H1 (cell line): Measurements from ENCODE around the gene ARHGEF12. TPM values are rescaled to one million over a fixed set of nuclear protein-coding genes. Genes with fewer than 3 reads are reported as not detected.

ENCODE experiments used
- CTCF ChIA-PET: fragments of 300-600 bp; sonication (Branson Sonifier 250); formaldehyde crosslinking; loops from one replicate; lab custom pipeline; 2021; ENCODE audit not compliant: partially characterized antibody; lab: Charles Lee
- POLR2A ChIA-PET: fragments of 300-600 bp; sonication (Branson Sonifier 250); formaldehyde crosslinking; loops from one replicate; lab custom pipeline; 2021; ENCODE audit warnings: inconsistent platforms; ENCODE audit not compliant: partially characterized antibody; lab: Charles Lee
- DNase-seq, 2 experiments: peaks; one replicate each; pipeline versions ENCODE4 v3.0.0 to v3.0.0-alpha.2; 2010 to 2022; ENCODE audit warnings: low spot score in 2 of 2, low read depth in 1 of 2, mixed read lengths in 1 of 2
- FAIRE-seq: peaks from 2 replicates; lab custom pipeline; 2011; peaks lifted over from hg19 to GRCh38; lab: Jason Lieb, UNC
- H2AFZ ChIP-seq: 2 replicates; pipeline ENCODE4 v1.8.1; 2012; ENCODE audit warnings: low read length, inconsistent platforms
- H2AK5ac ChIP-seq: 2 replicates; pipeline ENCODE4 v1.6.1; 2013; ENCODE audit warnings: low read depth, low read length
- H2BK120ac ChIP-seq: replicated peaks from 2 replicates; pipeline ENCODE3; 2013; ENCODE audit warnings: low read depth, low read length, inconsistent platforms
- H2BK12ac ChIP-seq: 2 replicates; pipeline ENCODE4 v1.6.1; 2013; ENCODE audit warnings: low read depth, low read length
- H2BK15ac ChIP-seq: 2 replicates; pipeline ENCODE4 v1.6.1; 2013; ENCODE audit warnings: low read length
- H2BK20ac ChIP-seq: 2 replicates; pipeline ENCODE4 v1.6.1; 2013; ENCODE audit warnings: low read length
- H2BK5ac ChIP-seq: 2 replicates; pipeline ENCODE4 v1.6.1; 2013; ENCODE audit warnings: low read depth, low read length
- H3K14ac ChIP-seq: 2 replicates; pipeline ENCODE4 v1.6.1; 2013; ENCODE audit warnings: inconsistent platforms; ENCODE audit not compliant: insufficient read length
- H3K18ac ChIP-seq: 2 replicates; pipeline ENCODE4 v1.6.1; 2013; ENCODE audit warnings: low read length; ENCODE audit errors: extremely low read depth
- H3K23ac ChIP-seq: 2 replicates; pipeline ENCODE4 v1.6.1; 2013; ENCODE audit warnings: inconsistent platforms; ENCODE audit not compliant: insufficient read length
- H3K23me2 ChIP-seq: 2 replicates; pipeline ENCODE4 v1.6.1; 2013; ENCODE audit warnings: low read depth, low read length
- H3K27ac ChIP-seq: 2 replicates; pipeline ENCODE4 v1.6.1; 2011; ENCODE audit warnings: low read depth, low read length, inconsistent platforms
- H3K27me3 ChIP-seq, 4 experiments: replicated peaks in 1 of 4; 1 replicate in 1 of 4; 2 replicates in 3 of 4; pipeline versions ENCODE4 v1.6.1 to v1.8.1; 2011 to 2013; ENCODE audit warnings: low read length in 3 of 4, mild to moderate bottlenecking in 3 of 4, inconsistent platforms in 2 of 4, mixed read lengths in 2 of 4, moderate library complexity in 1 of 4; ENCODE audit not compliant: control insufficient read depth in 3 of 4, insufficient read depth in 3 of 4; ENCODE audit errors: extremely low read depth in 1 of 4
- H3K36me3 ChIP-seq, 4 experiments: 2 replicates each; pipeline versions ENCODE4 v1.6.1 to v1.8.1; 2011 to 2013; ENCODE audit warnings: mild to moderate bottlenecking in 4 of 4, low read length in 3 of 4, moderate library complexity in 2 of 4, control low read depth in 1 of 4, inconsistent platforms in 1 of 4; ENCODE audit not compliant: insufficient read depth in 4 of 4, control insufficient read depth in 2 of 4
- H3K4ac ChIP-seq: replicated peaks from 2 replicates; pipeline ENCODE3; 2013; ENCODE audit warnings: low read length, low read depth, mixed read lengths, inconsistent platforms; ENCODE audit not compliant: insufficient read length
- H3K4me1 ChIP-seq, 4 experiments: replicated peaks in 1 of 4; 1 replicate in 1 of 4; 2 replicates in 3 of 4; pipeline versions ENCODE4 v1.6.1 to v1.8.1; 2011 to 2013; ENCODE audit warnings: low read length in 3 of 4, inconsistent platforms in 2 of 4, mixed read lengths in 1 of 4; ENCODE audit not compliant: insufficient read depth in 4 of 4, control insufficient read depth in 3 of 4
- H3K4me2 ChIP-seq, 2 experiments: 2 replicates each; pipeline versions ENCODE4 v1.6.1 to v1.8.1; 2011 to 2013; ENCODE audit warnings: low read depth in 2 of 2, low read length in 2 of 2, control low read depth in 1 of 2, inconsistent platforms in 1 of 2, mild to moderate bottlenecking in 1 of 2; ENCODE audit not compliant: insufficient read depth in 1 of 2
- H3K4me3 ChIP-seq, 4 experiments: fragments of 200-600, 300-600 bp in 1 of 4; sonication (generic), shearing (Covaris generic), sonication (Bioruptor Twin) in 1 of 4; 2 replicates each; pipeline versions ENCODE4 v1.5.1 to v1.8.1; 2011 to 2016; ENCODE audit warnings: low read length in 4 of 4, low read depth in 3 of 4, control low read depth in 2 of 4, inconsistent platforms in 2 of 4, mild to moderate bottlenecking in 2 of 4, mixed read lengths in 1 of 4, moderate library complexity in 1 of 4; ENCODE audit not compliant: insufficient read depth in 2 of 4; ENCODE audit errors: extremely low read depth in 1 of 4
- H3K56ac ChIP-seq: replicated peaks from 2 replicates; pipeline ENCODE3; 2013; ENCODE audit warnings: low read depth, mild to moderate bottlenecking, mixed read lengths, low read length, inconsistent platforms; ENCODE audit not compliant: insufficient read length
- H3K79me1 ChIP-seq: 2 replicates; pipeline ENCODE4 v1.6.1; 2013; ENCODE audit warnings: low read depth, low read length, control low read depth
- H3K79me2 ChIP-seq, 2 experiments: 2 replicates each; pipeline versions ENCODE4 v1.6.1 to v1.8.1; 2012 to 2013; ENCODE audit warnings: low read length in 2 of 2, mild to moderate bottlenecking in 2 of 2, inconsistent platforms in 1 of 2; ENCODE audit not compliant: insufficient read depth in 2 of 2, control insufficient read depth in 1 of 2
- H3K9ac ChIP-seq, 4 experiments: replicated peaks in 1 of 4; 1 replicate in 1 of 4; 2 replicates in 3 of 4; pipeline versions ENCODE4 v1.6.1 to v1.8.1; 2011 to 2013; ENCODE audit warnings: low read depth in 3 of 4, low read length in 3 of 4, control low read depth in 2 of 4, mild to moderate bottlenecking in 2 of 4, moderate library complexity in 2 of 4, inconsistent platforms in 1 of 4; ENCODE audit errors: extremely low read depth in 1 of 4
- H3K9me3 ChIP-seq, 2 experiments: 2 replicates each; pipeline versions ENCODE4 v1.6.1 to v1.8.1; 2012 to 2013; ENCODE audit warnings: mild to moderate bottlenecking in 2 of 2, moderate library complexity in 2 of 2, control low read depth in 1 of 2, inconsistent platforms in 1 of 2, low read depth in 1 of 2, low read length in 1 of 2, mixed read lengths in 1 of 2; ENCODE audit not compliant: insufficient read depth in 2 of 2
- H4K20me1 ChIP-seq, 2 experiments: replicated peaks in 1 of 2; 2 replicates each; pipeline versions ENCODE3 to v1.8.1; 2011 to 2013; ENCODE audit warnings: inconsistent platforms in 2 of 2, low read length in 2 of 2, mild to moderate bottlenecking in 1 of 2; ENCODE audit not compliant: insufficient read depth in 2 of 2, control insufficient read depth in 1 of 2
- H4K5ac ChIP-seq: 2 replicates; pipeline ENCODE4 v1.6.1; 2013; ENCODE audit warnings: low read length, low read depth, mixed read lengths, inconsistent platforms; ENCODE audit not compliant: insufficient read length
- H4K8ac ChIP-seq: 2 replicates; pipeline ENCODE4 v1.8.0; 2013; ENCODE audit warnings: mild to moderate bottlenecking, moderate library complexity, low read length, inconsistent platforms; ENCODE audit not compliant: insufficient read depth; ENCODE audit errors: extremely low read depth
- H4K91ac ChIP-seq: replicated peaks from 2 replicates; pipeline ENCODE3; 2013; ENCODE audit warnings: low read length, mixed read lengths, inconsistent platforms; ENCODE audit not compliant: insufficient read length
- BCL11A ChIP-seq, 2 experiments: IDR thresholded peaks; one replicate each; pipeline ENCODE4 v1.6.1; 2011; ENCODE audit warnings: low read depth in 2 of 2, low read length in 2 of 2, mild to moderate bottlenecking in 2 of 2
- CHD1 ChIP-seq: IDR thresholded peaks from 2 replicates; pipeline ENCODE4 v1.6.1; 2012; ENCODE audit warnings: low read depth, low read length, improper control_type of control experiment
- CHD2 ChIP-seq: IDR thresholded peaks from 2 replicates; pipeline ENCODE4 v1.6.1; 2012; ENCODE audit warnings: low read length, improper control_type of control experiment
- E2F6 ChIP-seq: IDR thresholded peaks from 2 replicates; pipeline ENCODE4 v1.6.1; 2012; ENCODE audit warnings: inconsistent platforms
- GTF2F1 ChIP-seq: IDR thresholded peaks from 2 replicates; pipeline ENCODE4 v1.6.1; 2012; ENCODE audit warnings: low read depth, low read length, improper control_type of control experiment, borderline replicate concordance
- HDAC2 ChIP-seq, 2 experiments: fragments of 300-600 bp in 1 of 2; sonication (generic) in 1 of 2; IDR thresholded peaks; 2 replicates each; pipeline ENCODE4 v1.6.1; 2011 to 2012; ENCODE audit warnings: low read depth in 2 of 2, low read length in 2 of 2, mild to moderate bottlenecking in 2 of 2, moderate library complexity in 2 of 2, borderline replicate concordance in 1 of 2, inconsistent platforms in 1 of 2
- POLR2AphosphoS5 ChIP-seq: IDR thresholded peaks from 2 replicates; pipeline ENCODE4 v1.6.1; 2011; ENCODE audit warnings: low read depth, low read length
- RFX5 ChIP-seq: IDR thresholded peaks from 2 replicates; pipeline ENCODE4 v1.6.1; 2011; ENCODE audit warnings: low read depth, low read length, improper control_type of control experiment, borderline replicate concordance
- RXRA ChIP-seq: IDR thresholded peaks from 2 replicates; pipeline ENCODE4 v1.6.1; 2011; ENCODE audit warnings: low read depth, mild to moderate bottlenecking, low read length, moderate library complexity; ENCODE audit not compliant: insufficient read depth
- TAF7 ChIP-seq: optimal IDR thresholded peaks from 2 replicates; pipeline ENCODE3; 2011; ENCODE audit warnings: low read depth, mild to moderate bottlenecking, inconsistent platforms, low read length, moderate library complexity, borderline replicate concordance
- TBP ChIP-seq: IDR thresholded peaks from 2 replicates; pipeline ENCODE4 v1.6.1; 2011; ENCODE audit warnings: low read depth, low read length, improper control_type of control experiment
- WGBS, 2 experiments: shearing (Covaris generic) in 1 of 2; methylation state at CpG; one replicate each; pipeline versions ENCODE4 v1.1.6 to v1.1.7; 2013 to 2015; ENCODE audit warnings: low lambda C conversion rate in 2 of 2, mixed read lengths in 2 of 2, inconsistent platforms in 1 of 2, low coverage in 1 of 2, missing lambda C conversion rate in 1 of 2; ENCODE audit not compliant: insufficient replicate concordance in 2 of 2, insufficient coverage in 1 of 2, insufficient read length in 1 of 2; ENCODE audit errors: extremely low coverage in 1 of 2, missing lambda C conversion rate in 1 of 2; 5-methylcytosine and 5-hydroxymethylcytosine counted together
- polyA plus RNA-seq, 7 experiments: library from polyadenylated mRNA; depleted of rRNA in 3 of 7; stranded (reverse) in 5 of 7; unstranded in 2 of 7; fragments of >200 nt in 5 of 7; fragments of 200-250 nt in 2 of 7; gene quantifications; 1 replicate in 5 of 7; 2 replicates in 1 of 7; 4 replicates in 1 of 7; pipeline versions ENCODE4 v1.2.1 to v1.2.3, GENCODE V29; 2011 to 2013; ENCODE audit warnings: missing spikeins in 2 of 7, mixed read lengths in 2 of 7
- total RNA-seq: library from RNA; stranded (reverse); fragmentation: NEBNext Ultra II Directional; extraction: Animal tissue kit (Norgen Biotek cat#: 25700); gene quantifications from 2 replicates; pipeline ENCODE4 v1.2.1, GENCODE V29; 2021

Gene ARHGEF12
- total and polyA plus RNA-seq, 2 of the 8 experiments (the other 6 are each of a cell fraction or from before 2014, with no cell fraction given): 5.1 to 33.7 TPM

GRCh38 chr11:120432056-120433018, 96.1 kb downstream of the ARHGEF12 start:
- no peak overlapping the region for H3K56ac ChIP-seq
- H2BK5ac ChIP-seq: no peak overlapping the region
- H3K36me3 ChIP-seq: peaks cover 0 to 9% (median 0%) of the 10 kb centered on the region in 4 experiments; a peak in 4 of 8 replicates
- H3K9ac ChIP-seq: no peak overlapping the region
- FAIRE-seq (no peak), DNase-seq (no peak)
- ChIA-PET POLR2A (no interaction called here), CTCF (interaction anchor here (0.7 to 1.9 kb wide), 22 partner anchors 8 to 498 kb away, joined by 3 to 9 read pairs (median 3); no protein-coding TSS in a partner anchor)
- H3K4me1 ChIP-seq: no peaks in the 10 kb centered on the region
- no peak overlapping the region for H3K4ac ChIP-seq
- H3K27ac ChIP-seq: no peak overlapping the region
- WGBS, 2 experiments: 87% methylated on average over 4 of the region's 4 CpGs; no CpG with 5 or more reads in 1 of the 2 experiments
- no peak overlapping the region for H4K8ac ChIP-seq
- no peak overlapping the region for H4K91ac ChIP-seq
- no peaks in the 10 kb centered on the region for H3K79me1 ChIP-seq
- no peak overlapping the region for H3K4me3 ChIP-seq
- no peaks in the 10 kb centered on the region for H3K27me3 ChIP-seq
- H3K4me2 ChIP-seq: no peak overlapping the region
- no peaks in the 10 kb centered on the region for H3K23me2 ChIP-seq
- H3K14ac ChIP-seq: no peak overlapping the region
- H4K20me1 ChIP-seq: peaks cover 0 to 2% of the 10 kb centered on the region in 2 experiments
- no peaks in the 10 kb centered on the region for H3K79me2 ChIP-seq
- H2AK5ac ChIP-seq: no peak overlapping the region
- no peak overlapping the region for H2AFZ ChIP-seq
- no peak overlapping the region for H2BK20ac ChIP-seq
- no peak overlapping the region for H2BK15ac ChIP-seq
- H3K23ac ChIP-seq: no peak overlapping the region
- no peaks in the 10 kb centered on the region for H3K9me3 ChIP-seq
- H2BK120ac ChIP-seq: no peak overlapping the region
- no peak overlapping the region for H3K18ac ChIP-seq
- no peak overlapping the region for H2BK12ac ChIP-seq
- no peak overlapping the region for H4K5ac ChIP-seq
- no peak for TF ChIP-seq CHD1
- TF ChIP-seq RXRA: no peak
- TF ChIP-seq E2F6: no peak
- TF ChIP-seq BCL11A (IDR thresholded peaks at IDR 0.05; ENCODE audit: low read depth in 2 of 2, low read length in 2 of 2): no peak
- no peak for TF ChIP-seq TBP
- TF ChIP-seq CHD2: no peak
- TF ChIP-seq GTF2F1: no peak
- TF ChIP-seq POLR2AphosphoS5: no peak
- no peak for TF ChIP-seq RFX5
- no peak for TF ChIP-seq TAF7
- no peak for TF ChIP-seq HDAC2 (IDR thresholded peaks at IDR 0.05; ENCODE audit: borderline replicate concordance in 1 of 2, low read depth in 2 of 2, low read length in 2 of 2)
